ENCODE data around the gene PLAAT4. TPM values are rescaled to one million over a fixed set of nuclear protein-coding genes. Genes with fewer than 3 reads are reported as not detected.

The PLAAT4 gene
- total and polyA plus RNA-seq, 10 of the 15 experiments (the other 5 are each of a cell fraction or from before 2014, with no cell fraction given), result 6.0 to 34.3 (median 12.4) TPM

- no TSS peak for BruUV-seq (replicated peaks)
Observed at GRCh38 chr11:63489879-63490278, 46.7 kb upstream of the PLAAT4 start.

More at GRCh38 chr11:63489879-63490278, 46.7 kb upstream of the PLAAT4 start:
- ATAC-seq (no peak), DNase-seq (ENCODE audit: low read depth, low spot score) (no peak), FAIRE-seq (no peak)
- 23% methylated on average over 3 of the region's 3 CpGs for WGBS (ENCODE audit: insufficient coverage, insufficient replicate concordance, low lambda C conversion rate, missing lambda C conversion rate)
- in situ Hi-C loops (cut with MboI) (no loop called here), intact Hi-C loops (cut with micrococcal nuclease; ENCODE audit: unreplicated experiment) (no loop called here)
- Histone ChIP-seq H2AFZ (ENCODE audit: control insufficient read depth, low read depth, low read length) (no peak overlapping the region), H3K4me2 (ENCODE audit: control insufficient read depth, insufficient read depth) (no peak overlapping the region), H3K4me1 (ENCODE audit: control insufficient read depth, insufficient read depth, low read length) (no peaks in the 10 kb centered on the region), H4K20me1 (ENCODE audit: control insufficient read depth, insufficient read depth) (no peaks in the 10 kb centered on the region), H3K27ac (ENCODE audit: control insufficient read depth, insufficient read depth) (no peak overlapping the region), H3K27me3 (replicated peaks in 1 of 2; ENCODE audit: control insufficient read depth in 2 of 2, insufficient read depth in 2 of 2, low read length in 1 of 2) (peaks cover 3 to 8% of the 10 kb centered on the region in 2 experiments; a peak in 3 of 4 replicates), H3K79me2 (ENCODE audit: control insufficient read depth, insufficient read depth, low read length) (no peaks in the 10 kb centered on the region), H3K9ac (ENCODE audit: control insufficient read depth, insufficient read depth, low read length) (no peak overlapping the region), H3K36me3 (ENCODE audit: control insufficient read depth in 2 of 2, insufficient read depth in 2 of 2, low read length in 1 of 2) (no peaks in the 10 kb centered on the region), H3K9me3 (replicated peaks; ENCODE audit: control insufficient read depth, insufficient read depth, low read length) (peaks cover 2% of the 10 kb centered on the region; the same call in 2 of the 3 replicates), H3K4me3 (no peak overlapping the region)
- SMC1A ChIA-PET (ENCODE audit: uncharacterized antibody, unreplicated experiment), result interaction anchor here (0.8 to 1.9 kb wide), 4 partner anchors 9 to 144 kb away, joined by 3 to 7 read pairs (median 4); no protein-coding TSS in a partner anchor
- RAD21 ChIA-PET (ENCODE audit: unreplicated experiment), result interaction anchor here (1.6 kb wide), 1 partner anchor 11 kb away, joined by 7 read pairs; no protein-coding TSS in a partner anchor
- TF ChIP-seq SIN3A (IDR thresholded peaks at IDR 0.05; ENCODE audit: low read depth, low read length) (no peak), NR2C1 (IDR thresholded peaks at IDR 0.05) (no peak), ZNF622 (IDR thresholded peaks at IDR 0.05) (no peak), NFYA (IDR thresholded peaks at IDR 0.05; ENCODE audit: borderline replicate concordance, low read depth, low read length) (no peak), E4F1 (IDR thresholded peaks at IDR 0.05; ENCODE audit: borderline replicate concordance, partially characterized antibody) (no peak), ZNF217 (IDR thresholded peaks at IDR 0.05) (no peak), CBX3 (IDR thresholded peaks at IDR 0.05; ENCODE audit: borderline replicate concordance, low read depth) (no peak), CUX1 (IDR thresholded peaks at IDR 0.05; ENCODE audit: insufficient replicate concordance, low read depth, low read length) (no peak), EGR1 (IDR thresholded peaks at IDR 0.05; ENCODE audit: borderline replicate concordance in 1 of 2, low read depth in 2 of 2, low read length in 2 of 2) (no peak), SIX5 (IDR thresholded peaks at IDR 0.05; ENCODE audit: low read depth, low read length, severe bottlenecking) (no peak), EP300 (IDR thresholded peaks at IDR 0.05; ENCODE audit: borderline replicate concordance in 1 of 2, control insufficient read depth in 1 of 2, low read depth in 2 of 2, low read length in 2 of 2) (no peak), STAT3 (IDR thresholded peaks at IDR 0.05; ENCODE audit: low read depth, low read length) (no peak), IRF4 (IDR thresholded peaks at IDR 0.05; ENCODE audit: low read depth, low read length) (no peak), ASH2L (IDR thresholded peaks at IDR 0.05; ENCODE audit: borderline replicate concordance, low read depth) (no peak), RAD21 (IDR thresholded peaks at IDR 0.05; ENCODE audit: insufficient read depth, low read depth, low read length) (no peak), TCF3 (IDR thresholded peaks at IDR 0.05; ENCODE audit: borderline replicate concordance, insufficient read depth, low read depth, low read length) (no peak), ZZZ3 (IDR thresholded peaks at IDR 0.05; ENCODE audit: control insufficient read depth, insufficient read length, low read depth) (no peak), IKZF2 (IDR thresholded peaks at IDR 0.05) (no peak)
- POLR2A ChIA-PET, result no interaction called here
- CTCF ChIA-PET, result interaction anchor here (0.5 to 6.0 kb wide), 2 partner anchors 10 to 26 kb away, joined by 3 to 25 read pairs; no protein-coding TSS in a partner anchor
